Activated CD8-positive, alpha-beta memory T cell treated with anti-CD3 and anti-CD28 coated beads, Interleukin-2, amount 50 U/mL, for 1 hour (primary cell): ENCODE results near the gene CLK1.
"Not testable (repeated sequence)": the region's sequence is repeated elsewhere in the genome, so short reads cannot be mapped to it uniquely, and the experiment has no call there.

Experiments used
- DNase-seq: peaks from one replicate; pipeline ENCODE4 v3.0.0-alpha.2; 2020; ENCODE audit errors: extremely low read depth

CLK1 gene

DNA sequence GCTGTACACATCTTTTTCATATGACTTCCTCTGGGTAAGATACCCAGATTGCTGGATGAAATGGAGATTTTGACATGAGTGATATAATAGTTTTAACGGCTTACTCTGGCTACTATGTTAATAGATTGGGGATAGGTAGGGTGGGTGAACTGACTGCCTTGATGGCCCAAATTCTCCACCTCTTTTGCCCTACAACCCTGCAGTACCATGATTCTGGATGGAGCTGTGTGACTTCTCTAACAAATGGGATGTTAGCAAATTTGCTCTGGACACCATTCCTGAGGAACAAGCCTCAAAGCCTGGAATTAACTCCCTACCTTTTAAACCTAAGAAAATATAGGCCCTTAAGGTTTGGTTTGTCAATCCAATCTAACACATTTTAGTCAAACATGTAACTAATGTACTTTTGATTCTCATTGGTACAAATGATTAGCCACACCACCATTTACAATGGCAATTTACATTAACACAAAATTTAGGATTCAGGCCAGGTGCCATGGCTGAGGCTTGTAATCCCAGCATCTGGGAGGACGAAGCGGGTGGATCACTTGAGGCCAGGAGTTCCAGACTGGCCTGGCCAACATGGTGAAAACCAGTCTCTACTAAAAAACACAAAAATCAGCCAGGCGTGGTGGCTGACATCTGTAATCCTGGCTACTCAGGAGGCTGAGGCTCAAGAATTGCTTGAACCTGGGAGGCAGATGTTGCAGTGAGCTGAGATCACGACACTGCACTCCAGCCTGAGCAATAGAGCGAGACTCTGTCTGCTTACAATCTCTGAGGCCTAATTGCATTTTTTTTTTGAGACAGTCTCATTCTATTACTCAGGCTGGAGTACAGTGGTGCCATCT is 12.8 kb downstream of the CLK1 start:
- no peak for DNase-seq

DNA sequence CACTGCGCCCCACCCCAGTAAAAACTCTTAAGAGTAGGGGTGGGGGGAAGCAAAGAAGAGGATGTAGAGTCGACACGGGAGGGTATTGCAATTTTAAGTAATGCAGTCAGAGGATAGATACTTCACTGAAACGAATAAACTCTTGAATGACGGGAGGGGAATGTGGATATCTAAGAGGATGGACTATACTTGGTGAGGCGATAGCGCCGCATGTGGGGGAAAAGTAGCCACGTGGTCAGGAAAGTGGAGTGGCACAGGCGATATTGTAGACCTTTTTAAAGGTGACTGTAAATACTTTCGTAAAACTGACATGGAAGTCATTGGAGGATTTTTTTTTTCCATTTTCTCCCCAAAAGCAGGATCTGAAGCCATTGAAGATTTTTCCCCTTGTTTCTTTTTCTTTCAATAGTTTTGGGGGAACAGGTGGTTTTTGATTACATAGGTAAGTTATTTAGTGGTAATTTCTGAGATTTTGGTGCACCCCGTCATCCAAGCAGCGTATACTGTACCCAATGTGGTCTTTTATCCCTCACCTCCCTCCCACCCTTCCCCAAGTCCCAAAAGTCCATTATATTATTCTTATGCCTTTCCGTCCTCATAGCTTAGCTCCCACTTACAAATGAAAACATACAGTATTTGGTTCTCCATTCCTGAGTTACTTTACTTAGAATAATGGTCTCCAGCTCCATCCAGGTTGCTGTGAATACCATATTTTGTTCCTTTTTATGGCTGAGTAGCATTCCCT is 13.8 kb downstream of the CLK1 start:
- DNase-seq: no peak

DNA sequence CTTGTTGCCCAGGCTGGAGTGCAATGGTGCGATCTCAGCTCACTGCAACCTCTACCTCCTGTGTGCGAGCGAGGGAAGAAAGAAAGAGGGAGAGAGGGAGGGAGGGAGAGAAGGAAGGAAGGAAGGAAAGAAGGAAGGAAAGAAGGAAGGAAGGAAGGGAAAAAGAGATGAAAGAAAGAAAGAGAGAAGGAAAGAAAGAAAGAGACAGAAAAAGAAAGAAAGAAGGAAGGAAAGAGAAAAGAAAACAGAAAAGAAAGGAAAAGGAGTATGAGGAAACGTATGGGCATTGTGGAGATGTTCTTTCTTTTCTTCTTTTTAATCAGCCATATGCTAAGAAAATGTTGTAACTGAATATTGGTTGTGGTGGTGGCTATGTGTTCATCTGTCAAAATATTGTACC is 16.5 kb downstream of the CLK1 start:
- DNase-seq: no peak

DNA sequence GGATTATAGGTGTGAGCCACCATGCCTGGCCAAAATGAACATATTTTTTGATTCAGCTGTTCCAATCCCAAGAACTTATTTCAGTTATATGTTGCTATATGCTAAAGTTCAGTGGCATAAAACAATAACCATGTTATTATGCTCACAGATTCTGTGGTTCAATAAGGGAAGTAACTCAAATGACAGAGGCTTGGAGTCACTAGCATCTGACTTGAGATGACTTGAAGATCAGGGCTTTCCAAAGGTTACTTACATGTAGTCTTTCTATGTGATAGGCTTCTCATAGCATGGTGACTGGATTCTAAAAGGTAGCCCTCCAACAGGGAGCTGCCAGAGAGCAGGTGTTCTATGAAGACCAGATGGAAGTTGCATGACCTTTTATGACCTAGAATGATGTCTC is 17.2 kb downstream of the CLK1 start:
- DNase-seq: no peak

DNA sequence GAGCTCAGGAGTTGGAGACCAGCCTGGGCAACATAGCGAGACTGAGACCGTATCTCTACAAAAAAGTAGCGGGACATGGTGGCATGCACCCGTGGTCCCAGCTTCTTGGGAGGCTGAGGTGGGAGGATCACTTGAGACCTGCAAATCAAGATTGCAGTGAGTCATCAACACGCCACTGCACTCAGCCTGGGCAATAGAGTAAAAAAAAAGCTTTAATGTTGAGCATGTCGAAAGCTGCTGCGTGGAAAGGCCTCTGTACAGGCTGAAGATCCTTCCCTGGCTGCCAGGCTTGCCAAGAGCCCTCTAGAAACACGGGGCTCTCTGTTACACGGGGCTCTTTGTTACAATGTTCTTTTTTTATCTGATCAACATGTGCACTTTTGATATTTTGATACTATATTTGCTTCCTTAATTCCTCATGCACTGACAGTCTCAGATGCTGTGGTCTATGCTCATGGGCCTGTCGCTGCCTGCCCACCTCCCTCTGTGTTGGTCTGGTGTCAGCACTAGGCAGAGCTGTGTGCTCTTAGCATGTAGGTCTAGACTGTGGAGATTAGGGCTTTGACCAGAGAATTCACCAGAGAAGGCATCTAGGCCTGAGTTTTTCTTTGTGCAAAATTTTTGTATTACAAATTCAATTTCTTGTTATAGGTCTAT is 18.7 kb downstream of the CLK1 start:
- no peak for DNase-seq

DNA sequence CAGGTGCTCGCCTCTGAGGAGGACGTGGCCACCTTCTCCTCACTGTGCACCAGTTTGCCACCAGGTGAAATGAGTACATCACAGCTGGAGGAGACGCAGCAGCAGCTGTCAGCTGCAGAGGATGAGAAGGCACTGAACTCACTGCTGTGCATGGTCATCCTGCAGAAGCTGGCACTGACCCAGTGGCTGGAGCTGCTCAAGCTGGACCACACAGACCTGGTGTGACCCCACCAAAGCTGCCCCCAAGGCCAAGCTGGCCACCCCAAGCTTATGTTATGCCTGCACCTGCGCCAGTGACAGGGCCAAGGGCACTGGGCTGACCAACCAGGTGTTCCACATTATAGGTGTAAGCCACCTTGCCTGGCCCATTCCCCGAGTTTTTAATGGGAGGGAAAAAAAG is 19.3 kb downstream of the CLK1 start:
- DNase-seq: no peak

DNA sequence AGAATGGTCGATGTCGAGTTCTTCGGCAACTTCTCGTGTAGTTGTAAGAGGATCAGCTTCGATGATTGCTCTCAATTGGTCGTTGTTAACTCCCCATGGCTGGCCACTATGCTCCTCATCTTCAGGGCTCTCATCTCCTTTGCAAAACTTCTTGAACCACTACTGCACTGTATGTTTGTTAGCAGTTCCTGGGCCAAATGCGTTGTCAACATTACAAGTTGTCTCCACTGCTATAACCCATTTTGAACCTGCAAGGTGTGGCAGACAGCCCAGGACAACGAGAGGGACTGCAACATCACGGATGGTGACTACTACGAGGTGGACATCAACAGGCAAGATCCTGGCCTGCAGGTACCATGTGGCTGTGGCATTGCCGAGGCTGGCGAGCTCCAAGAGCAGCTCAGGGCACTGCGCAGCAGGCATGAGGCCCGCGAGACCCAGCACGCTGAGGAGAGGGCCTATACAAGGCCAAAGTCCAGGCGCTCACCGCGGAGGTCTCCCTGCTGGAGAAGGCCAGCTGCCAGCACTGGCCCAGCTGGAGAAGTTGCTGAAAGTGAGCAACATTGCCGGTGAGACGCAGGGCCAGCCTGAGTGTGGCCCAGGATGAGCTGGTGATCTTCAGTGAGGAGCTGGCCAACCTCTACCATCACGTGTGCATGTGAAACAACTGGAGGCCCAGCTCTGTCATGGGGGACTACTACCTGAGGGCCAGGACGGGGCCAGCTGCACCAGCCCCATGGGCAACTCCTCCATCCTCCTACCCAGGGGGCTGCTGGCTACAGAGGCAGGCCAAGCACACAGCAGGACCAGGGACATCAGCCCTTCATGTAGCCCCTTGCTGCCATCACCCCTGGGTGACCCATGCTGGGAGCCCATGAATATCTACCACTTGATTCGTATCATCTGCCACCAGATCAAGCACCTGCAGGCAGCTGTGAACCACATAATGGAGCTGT is 20.2 kb downstream of the CLK1 start:
- DNase-seq: no peak

DNA sequence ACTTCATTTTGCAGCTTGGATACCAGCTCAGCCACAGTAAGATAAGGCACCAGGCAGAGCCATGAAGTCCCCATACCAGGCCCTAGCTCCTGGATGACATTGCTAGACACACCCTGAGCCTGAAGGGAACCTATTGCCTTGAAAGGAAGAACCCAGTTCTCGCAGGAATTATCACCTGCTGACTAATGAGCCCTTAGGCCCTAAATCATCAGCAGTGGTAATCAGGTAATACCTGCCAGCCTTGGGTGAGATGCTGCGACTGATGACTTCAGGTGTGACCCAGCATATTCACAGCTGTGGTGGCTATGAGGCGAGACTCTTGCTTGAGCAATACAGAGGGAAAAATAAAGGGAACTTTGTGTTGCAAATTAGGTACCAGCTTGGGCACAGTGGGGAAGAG is 24.9 kb downstream of the CLK1 start:
- no peak for DNase-seq

DNA sequence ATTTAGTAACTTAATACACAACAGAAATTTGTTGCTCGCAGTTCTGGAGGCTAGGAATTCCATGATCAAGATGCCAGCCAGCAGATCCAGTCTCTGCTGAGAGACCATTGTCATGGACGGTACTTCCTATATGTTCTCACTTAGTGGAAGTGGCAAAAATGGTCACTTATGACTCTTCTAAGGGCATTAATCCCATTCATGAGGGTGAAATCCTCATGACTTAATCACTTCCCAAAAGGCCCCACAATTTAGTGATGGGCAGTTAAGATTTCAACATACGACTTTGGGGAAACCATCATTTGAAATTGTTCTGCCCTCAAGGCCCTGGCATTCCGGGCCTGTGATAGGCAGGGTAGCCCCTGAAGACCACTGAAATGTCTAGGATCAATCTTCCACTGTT is 29.8 kb downstream of the CLK1 start:
- DNase-seq: no peak

DNA sequence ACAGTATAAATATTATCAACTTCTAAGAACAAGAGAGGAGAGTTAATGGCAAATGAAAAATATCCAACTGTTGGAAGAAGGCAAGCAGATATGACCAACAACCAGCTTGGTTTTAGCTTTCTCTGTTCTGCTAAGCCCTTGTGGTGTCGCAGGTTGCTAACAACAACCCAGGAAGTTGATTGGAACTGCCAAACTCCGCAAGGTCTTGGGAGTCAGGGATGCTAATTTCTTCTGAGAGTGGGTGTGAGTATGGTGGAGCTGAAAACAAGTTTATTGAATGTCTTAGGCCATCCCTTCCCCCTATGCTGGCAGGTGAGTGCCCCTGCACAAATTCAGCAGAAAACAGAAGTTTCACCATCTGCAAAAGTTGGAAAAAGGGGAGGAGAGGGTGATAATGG is 35.2 kb downstream of the CLK1 start:
- DNase-seq: no peak

DNA sequence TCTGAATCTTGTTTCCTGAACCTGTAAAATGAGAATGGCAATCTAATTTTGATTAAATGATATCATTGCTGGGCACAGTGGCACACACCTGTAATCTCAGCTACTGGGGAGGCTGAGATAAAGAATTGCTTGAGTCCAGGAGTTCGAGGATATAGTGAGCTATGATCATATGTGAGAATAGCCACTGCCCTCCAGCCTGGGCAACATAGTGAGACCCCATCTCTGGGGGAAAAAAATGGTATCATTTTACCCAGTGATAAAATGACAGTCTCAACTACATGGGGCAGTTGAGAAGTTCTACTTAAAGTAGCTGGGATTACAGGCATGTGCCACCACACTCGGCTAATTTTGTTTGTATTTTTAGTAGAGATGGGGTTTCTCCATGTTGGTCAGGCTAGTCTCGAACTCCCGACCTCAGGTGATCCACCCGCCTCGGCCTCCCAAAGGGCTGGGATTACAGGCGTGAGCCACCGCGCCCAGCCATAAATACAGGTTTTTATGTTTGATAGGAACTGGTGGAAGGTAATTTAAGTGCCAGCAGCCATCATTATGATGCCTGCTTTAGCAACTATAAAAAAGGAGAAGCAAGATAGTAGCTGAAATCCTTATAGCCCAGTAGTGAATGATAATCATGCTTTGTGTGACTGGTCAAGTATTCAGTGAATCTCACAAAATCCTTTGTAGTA is 35.7 kb downstream of the CLK1 start:
- DNase-seq: no peak

DNA sequence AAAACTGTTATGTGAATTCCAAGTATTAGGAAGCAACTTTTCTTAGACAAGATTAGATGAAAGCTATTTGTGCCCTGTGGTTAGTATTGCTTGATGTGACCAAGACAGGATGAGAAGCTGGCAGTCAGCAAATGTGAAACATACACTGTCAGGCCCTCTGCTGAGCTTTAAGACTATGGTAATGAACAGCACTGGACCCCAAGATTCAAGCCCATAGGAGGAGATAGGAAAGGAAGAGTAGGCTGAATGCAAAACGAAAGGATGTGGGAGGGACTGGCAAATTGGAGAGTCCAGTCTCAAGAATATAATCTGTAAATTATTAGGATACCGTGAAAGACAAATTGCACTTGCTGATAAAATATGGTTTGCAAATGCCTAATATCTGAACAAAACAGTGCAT is 36.4 kb downstream of the CLK1 start:
- DNase-seq: no peak

DNA sequence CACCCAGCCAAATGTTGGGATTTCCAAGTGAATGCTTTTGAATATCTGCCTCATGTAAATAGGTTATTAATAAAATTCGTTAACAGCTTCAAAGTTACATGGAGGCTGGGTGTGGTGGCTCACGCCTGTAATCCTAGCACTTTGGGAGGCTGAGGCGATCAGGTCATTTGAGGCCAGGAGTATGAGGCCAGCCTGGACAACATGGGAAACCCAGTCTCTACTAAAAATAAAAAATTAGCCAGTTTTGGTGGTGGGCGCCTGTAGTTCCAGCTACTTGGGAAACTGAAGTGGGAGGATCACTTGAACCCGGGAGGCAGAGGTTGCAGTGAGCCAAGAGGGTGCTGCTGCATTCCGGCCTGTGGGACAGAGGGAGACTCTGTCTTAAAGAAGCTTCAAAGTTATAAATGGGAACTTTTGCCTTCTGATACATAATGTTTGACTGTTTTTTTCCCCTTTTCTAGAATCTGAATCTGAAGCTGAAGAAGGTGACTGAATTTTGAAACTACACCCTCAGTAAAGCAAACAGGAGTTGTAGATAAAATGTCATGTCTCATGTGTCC is 42.7 kb downstream of the CLK1 start:
- DNase-seq: no peak

DNA sequence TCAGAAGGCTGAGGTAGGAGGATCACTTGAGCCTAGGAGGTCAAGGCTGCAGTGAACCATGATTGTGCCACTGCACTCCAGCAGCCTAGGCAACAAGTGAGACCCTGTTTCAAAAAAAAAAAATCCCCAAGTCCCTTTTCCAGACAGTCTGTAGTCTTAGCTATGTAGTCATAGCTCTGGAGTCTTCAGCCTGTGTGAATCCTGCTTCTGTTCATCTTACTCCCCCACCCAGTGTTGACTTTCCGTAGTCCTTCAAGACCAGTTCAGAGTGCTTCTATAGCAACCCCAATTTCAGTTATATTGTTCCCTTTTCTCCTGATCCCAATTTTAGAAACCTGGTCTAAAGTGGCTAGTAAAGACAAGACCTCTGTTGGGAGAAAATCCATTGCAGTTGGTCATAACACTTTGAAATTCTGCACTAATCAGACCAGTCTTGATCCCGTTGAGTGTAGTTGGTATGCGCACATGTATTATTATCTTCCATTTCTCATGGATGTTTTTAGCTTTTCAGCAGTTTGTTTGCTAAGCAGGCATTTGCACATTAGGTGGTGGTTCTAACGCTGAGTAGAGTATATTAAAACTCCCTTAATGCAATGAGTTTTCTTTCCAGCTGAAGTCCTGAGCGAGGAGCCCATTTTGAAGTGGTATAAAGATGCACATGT is 43.8 kb downstream of the CLK1 start:
- no peak for DNase-seq

DNA sequence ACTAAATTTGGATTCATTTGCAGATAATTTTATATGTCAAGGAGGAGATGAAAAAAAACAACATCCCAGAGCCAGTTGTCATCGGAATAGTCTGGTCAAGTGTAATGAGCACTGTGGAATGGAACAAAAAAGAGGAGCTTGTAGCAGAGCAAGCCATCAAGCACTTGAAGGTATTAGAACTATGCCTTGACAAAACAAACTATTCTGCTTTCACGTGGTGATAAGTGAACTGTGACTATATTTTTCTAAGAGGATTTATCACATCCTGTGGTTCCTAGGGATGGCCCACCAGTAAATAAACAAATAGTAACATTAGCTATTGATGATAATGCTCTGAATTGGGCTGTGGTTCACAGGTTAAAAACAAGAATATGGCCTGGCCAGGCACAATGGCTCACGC is 45.7 kb downstream of the CLK1 start:
- not testable (repeated sequence) for DNase-seq

DNA sequence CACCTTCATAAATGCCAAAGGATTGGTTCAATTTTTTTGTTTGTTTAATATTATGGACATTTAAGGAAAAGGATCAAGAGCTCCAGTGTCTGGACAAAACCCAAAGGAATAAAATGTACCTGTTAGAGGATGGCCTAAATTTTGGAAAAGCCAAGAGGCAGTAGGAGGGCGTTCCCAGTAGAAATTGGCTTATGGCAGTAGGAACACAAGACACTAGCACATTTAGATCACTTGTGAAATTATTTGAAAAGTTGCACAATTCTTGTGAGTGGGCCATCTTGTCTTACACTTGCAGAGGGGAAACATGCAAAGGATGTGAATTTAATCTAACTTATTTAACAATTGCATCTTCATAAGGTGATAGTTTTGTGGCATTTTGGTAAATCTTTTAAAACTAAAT is 49.5 kb downstream of the CLK1 start:
- DNase-seq: no peak

DNA sequence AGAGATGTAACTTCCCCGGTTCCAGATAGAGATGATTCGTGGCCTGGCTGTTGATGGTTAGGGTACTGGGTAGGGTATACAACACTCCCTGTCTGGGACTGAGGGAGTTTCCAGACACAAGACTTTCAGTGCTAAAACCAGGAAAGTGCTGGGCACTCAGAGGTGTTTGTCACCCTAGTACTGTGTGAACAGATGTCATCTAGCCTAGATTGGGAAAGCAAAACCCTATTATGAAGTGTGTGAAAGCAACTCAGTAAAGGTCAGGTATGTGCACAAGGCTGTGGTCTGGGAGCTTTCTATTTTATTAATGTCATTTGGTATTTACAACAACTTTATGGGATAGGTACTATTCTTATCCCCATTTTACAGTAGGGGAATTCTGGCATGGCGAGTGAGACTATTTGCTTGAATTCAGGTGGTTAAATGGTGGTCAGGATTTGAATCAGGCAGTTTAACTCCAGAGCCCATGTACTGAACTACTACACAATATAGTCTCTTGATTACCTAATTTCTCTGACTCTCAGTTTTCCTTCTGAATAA is 50.1 kb downstream of the CLK1 start:
- no peak for DNase-seq

DNA sequence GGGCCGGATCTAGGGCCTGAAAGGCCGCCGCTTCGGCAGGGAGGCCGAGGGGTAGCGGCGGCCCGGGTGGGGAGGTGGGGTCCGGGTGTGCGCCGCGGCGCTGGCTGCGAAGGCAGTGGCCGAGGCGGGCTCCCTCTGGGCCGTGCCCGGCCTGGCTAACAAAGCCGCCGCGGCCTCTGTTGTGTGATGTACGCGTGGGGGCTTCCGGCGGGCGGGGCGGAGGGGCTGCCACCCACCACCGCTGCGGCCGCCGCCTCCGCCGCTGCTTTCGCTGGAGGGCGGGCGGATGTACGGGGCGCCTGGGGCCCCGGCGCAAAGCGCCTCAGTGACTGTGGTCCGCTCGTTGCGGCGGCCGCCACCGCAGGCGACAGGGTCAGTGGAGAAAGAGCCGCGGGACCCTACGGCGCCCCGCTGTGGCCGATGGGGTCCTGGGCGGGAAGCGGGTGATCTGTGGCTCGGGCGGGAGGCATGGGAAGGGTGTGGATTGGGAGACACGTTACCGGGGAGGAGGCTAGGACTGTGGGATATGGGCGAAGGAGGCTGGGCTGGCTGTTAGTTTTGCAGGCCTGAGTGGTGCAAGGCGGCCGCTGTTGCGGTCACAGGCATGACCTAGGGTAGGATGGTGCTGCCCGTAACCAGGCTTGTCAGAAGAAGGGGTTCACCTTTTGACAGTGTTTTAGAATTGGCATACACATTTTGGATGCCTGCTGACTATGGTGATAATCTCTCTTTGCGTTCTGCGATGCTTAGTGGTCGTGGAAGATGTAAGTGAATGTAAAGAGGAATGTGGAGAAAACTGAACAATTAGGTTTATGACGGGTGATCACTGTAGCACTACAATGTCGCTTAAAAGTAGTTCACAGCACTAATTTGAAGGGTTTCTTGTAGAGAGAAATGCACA is 52.1 kb downstream of the CLK1 start:
- DNase-seq: no peak
